Mesenteric fat pad (tissue), 1 donor: Measurements from ENCODE around the gene VAV3. TPM values are rescaled to one million over a fixed set of nuclear protein-coding genes. Genes with fewer than 3 reads are reported as not detected.

Experiments
- DNase-seq: peaks from one replicate; pipeline ENCODE4 v3.0.0-alpha.2; 2020; ENCODE audit warnings: low spot score
- total RNA-seq: library from RNA; stranded (reverse); fragmentation: NEBNext Ultra II Directional; extraction: Animal tissue kit (Norgen Biotek cat#: 25700); gene quantifications from one replicate; pipeline ENCODE4 v1.2.1, GENCODE V29; 2021
- donor health status: DM: yes; HTN: yes; CAD: no.

VAV3 gene
- total RNA-seq, 1 donor from 2014 or later = 11.4 TPM

- no peak for DNase-seq
Observed at GRCh38 chr1:107975851-107976250, 10.9 kb upstream of the VAV3 start.

- DNase-seq = no peak
Observed at GRCh38 chr1:107974090-107974489, 9.1 kb upstream of the VAV3 start.

DNA sequence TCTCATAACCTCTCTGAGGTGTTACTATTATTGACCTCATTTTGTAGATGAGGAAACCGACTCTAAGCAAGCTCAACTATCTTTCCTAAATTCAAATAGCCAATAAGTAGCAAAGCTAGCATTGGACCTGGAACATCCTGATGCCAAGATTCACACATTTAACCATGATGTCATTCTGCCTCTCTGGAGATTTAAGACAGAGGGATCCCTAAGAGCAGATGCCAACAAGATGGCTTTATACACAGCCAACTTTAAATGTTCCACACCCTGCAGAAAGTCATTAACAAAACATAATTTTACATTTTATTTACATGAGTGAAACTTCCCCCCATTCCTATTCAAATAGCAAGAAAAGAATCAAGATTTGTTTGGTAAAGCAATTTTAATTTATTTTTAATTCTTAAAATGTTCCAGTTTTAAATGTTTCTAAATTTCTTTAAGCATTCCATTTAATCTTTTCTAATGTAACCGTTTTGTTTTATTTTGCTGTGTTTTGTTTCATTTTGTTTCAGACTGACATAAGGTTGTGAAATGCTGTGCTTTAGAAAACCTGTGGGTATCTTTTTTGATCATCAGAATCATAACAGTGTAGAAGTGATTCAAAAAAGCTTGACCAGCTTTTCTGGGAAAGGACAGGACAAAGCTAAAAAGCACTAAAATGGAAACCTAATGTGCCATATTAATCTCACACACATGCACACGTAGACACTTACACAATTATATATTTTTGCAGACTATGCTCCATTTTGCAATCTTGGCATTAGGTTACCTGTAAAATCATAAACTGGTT, 7.6 kb upstream of the VAV3 start:
- DNase-seq = no peak

DNA sequence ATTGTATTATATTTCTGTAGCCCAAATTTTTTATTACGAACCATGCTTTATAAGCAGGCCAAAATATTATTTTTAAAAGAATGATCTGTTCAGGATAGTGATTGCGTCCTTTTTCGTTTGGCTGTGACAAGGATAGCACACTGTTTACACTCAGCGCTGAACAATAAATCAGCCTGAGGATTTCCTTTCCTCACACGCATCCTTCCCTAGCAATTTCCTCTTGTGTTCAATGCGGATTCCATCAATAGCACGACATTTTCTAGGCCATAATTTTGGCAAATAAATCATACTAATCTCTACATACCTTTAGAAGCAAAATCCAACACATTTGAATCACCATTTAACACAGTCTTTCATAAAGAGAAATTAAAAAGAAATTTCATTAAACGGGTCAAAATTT, 1.6 kb upstream of the VAV3 start:
- no peak for DNase-seq

DNA sequence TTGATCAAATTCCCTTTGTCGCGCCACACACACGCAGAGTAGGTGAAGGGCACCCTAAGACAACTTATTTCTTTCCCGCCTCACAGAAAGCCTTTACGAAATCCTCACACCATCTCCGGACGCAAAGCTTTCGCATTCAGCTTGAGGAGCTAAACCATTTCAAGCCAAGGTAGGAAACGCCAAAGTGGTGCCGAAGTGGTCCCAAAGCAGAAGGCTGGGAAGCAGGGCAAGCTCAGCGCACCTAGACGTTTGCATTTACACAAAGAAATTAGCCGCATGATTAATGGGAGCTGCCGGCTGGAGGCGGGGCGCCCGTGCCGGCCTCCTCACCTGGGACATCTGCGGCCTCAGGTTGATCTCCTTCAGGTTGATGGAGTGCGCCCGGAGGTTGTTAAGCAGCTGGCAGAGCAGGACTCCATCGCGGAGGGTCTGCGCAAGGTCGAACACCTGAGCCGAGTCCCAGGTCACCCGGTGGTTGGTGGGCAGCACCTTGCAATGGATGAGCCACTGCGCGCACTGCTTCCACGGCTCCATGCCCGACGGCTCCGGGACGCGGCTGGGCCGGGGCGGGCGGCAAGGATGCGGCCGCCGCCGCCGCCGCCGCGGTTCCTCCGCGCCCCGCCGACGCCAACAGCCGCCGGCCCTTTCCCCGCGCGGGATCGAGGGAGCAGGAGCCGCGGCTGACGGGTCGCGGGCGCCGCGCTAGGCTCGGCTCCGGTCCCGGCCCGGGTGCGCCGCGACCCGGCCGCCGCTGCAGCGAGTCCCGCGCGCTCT, 457 bp downstream of the VAV3 start:
- no peak for DNase-seq

DNA sequence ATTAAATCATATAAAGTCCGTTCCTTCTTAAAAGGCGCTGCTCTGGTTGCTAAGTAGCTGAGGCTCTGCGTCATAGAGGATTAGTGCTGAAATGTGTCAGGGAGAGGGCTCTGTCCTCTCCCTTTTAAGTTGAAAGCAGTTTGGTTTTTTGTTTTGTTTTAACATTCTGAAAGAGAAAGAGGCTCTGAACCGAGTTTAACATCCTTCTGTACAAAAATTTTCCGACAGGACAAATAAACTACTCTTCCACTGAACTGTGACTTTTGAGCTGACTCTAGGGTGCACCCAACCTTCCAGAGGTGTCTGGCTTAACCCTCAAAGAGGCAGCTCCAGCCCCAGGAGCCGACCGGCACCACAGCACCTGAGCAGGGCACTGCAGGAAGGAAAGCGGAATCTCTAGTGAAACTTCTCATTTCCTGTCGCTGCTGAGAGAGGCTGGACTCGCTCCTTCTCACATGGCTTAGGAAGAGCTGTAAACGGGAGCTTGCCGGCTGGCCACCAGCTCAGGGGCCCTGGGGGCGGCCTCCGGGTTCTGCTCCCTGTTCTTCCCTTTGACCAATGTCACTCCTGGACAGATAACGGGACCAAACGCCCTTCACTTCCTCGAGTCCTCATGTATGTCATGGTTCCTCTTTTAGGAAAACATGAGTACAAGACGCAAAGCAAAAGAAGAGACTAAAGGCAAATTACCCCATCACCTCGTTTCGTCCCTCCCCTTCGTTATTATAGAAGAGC, 1.2 kb downstream of the VAV3 start:
- DNase-seq = peak; percentile 88

GRCh38 chr1:107963008-107963407, 2.0 kb downstream of the VAV3 start:
- no peak for DNase-seq

DNA sequence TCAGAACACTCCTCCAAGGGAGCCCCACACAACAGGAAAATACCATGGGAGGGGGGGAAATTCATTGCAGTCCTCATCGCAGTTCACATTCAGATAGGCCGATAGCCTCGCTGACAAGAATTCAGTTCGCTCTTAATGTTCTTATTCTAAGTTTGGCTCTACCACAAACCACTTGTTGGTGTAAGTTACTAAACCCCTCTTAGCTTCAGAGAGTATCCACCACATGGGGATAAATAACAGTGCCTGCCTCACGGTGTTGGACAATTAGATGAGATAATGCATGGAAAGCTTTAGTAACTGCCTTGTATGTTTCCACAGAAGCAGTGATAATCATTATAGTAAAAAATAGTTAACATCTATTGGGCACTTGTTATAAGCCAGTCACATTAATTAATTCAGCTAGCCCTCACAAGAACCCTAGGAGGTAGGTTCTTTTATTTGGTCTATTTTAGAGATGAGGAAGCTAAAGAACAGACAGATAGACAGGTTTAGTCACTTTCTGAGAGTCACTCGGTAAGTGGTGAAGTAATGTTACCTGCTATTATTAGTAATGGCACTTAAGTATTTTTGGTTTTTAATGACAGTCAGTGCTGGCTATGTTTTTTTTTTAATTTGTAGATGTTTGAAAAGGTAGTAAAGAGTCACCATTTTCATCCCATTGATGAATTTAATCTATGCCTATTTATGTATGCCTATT, 10.1 kb downstream of the VAV3 start:
- no peak for DNase-seq

- DNase-seq = no peak
Observed at GRCh38 chr1:107954126-107954525, 10.9 kb downstream of the VAV3 start.

DNA sequence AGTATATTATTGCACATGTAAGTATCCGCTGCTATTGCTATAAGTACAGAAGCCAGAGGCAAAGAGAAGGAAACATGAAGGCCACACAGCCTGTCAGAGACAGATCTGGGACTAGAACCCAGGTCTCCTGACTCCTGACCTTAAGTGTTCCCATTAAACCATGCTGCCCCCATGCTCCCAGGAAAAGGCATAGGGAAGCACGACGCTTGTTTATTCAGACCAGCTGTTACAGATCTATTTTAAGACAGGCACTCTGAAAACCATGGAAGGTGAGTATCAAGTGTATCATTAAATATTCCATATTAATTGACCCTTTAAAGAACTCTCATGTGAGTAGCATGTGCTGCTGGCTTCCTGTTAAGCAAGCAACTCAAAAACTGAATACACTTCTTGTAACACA, 11.4 kb downstream of the VAV3 start:
- DNase-seq = no peak

GRCh38 chr1:107952989-107953388, 12.0 kb downstream of the VAV3 start:
- no peak for DNase-seq

DNA sequence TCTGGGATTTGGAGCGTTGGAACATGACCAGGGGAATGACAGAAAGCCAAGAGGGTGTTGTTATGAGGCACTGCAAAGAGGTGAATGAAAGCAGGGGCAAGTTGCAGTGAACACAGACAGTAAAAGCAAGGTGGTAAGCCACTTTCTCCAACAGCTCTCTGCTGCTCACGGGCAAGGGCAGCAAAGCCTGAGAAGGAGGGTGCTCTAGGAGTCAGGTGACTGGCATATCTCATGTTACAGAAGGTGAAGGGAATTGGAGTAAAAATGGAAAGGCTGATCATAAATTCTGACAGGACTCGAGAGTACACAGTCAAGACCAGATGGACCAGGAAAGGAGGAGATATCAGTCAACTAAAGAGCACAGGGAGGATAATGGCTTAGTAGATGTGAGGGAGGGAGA, 14.5 kb downstream of the VAV3 start:
- DNase-seq = no peak

DNA sequence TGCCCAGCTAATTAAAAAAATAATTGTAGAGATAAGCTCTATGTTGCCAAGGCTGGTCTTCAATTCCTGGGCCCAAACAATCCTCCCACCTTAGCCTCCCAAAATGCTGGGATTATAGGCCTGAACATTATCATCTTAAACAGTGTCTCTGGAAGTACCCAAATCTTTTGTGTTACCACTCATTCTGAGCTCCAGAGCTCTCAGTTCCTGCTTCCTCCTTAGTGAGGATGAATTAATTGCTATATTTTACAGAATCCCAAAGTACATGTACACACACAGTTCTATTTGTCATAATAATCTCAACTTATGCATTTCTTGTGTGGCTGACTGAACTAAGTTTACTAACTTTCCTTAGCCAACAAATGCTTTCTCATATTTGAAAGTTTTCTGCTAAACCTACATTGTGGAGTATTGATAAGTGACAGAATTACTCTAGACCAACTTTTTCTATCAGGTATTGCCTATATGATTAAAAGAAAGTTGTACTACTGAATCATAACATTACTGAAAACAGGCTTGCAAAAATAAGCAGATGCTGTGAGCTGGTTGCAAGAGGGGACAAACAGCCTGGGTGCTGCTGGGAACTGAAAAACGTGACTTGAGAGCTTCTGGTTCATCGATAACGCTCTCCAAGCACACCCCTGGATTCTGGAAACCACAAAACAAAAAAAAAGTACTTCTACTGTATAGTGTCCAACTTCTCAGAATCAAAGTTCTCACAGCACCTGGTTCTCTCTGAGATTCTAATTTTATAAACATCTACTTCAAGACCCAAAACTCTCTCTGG, 15.3 kb downstream of the VAV3 start:
- no peak for DNase-seq

DNA sequence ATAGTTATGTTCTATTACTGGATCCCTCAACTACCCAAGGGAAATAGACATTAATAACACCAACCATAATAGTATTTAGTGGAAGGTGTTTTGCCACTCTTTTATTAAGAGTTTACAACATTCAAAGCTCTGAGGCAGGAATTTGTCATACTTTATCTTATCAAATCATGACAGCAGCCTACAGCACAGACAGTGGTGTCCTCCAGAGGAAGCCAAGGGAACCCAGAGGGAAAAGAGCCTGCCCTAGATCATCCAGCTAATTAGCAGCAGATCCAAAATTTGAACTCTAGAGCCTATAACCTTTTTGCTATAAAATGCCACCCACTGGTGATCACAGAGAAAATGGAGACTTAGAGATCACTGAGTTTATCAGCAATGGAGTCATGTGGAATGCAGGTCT, 18.2 kb downstream of the VAV3 start:
- DNase-seq = no peak

DNA sequence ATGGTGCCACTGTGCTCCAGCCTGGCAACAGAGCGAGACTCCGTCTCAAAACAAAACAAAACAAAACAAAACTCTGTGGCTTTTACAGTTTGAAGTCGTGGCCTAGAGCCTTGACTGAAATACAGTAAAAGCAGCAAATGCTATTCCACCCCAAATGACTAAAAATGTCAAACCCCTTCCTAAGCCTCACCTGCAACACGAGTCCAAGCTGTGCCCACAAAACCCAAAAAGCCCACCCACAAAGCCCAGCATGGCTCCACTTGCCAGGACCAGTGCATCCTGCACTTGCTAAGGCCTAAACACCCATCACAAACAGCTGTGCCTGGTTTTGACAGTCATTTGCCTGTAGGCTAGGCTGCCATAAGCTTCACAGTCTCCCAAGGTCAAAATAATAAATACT, 21.3 kb downstream of the VAV3 start:
- no peak for DNase-seq

DNA sequence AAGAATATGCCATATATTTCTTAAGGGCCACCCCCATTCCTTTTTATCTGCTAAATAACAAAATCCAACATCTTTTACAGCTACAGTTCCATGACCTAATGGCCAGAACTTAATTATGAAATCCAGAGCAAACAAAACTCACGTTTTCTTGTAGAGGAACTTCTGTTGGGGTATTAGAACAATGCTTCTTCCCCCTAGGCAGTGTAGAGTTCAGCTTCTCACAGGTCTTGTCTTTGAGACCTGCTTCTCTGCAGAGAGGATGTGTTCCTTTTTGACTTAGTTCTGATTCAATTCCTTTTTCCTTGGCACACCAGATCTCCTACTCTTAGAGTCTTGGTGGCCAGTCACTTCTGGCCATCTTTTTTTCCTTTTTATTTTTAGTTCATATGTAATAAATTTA, 22.2 kb downstream of the VAV3 start:
- no peak for DNase-seq

DNA sequence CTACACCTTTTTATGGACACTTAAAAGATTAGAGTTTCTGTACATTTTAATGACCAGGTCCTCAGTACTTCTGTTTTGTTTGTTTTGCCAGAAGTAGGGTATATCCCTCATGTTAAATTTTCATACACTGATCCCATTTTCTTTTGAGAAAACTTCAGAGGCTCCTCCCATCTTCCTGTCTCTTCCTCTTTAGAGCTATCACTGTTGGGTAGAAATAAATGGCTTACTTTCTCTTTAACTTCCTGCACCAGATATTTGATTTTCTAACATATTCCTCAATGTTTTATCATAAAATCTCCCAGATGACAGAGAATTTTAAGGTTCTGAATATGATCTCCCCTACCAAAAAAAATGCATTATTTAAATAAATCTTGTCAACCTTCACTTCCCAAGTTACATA, 23.4 kb downstream of the VAV3 start:
- no peak for DNase-seq

- DNase-seq = no peak
Observed at GRCh38 chr1:107941123-107941522, 23.9 kb downstream of the VAV3 start.

DNA sequence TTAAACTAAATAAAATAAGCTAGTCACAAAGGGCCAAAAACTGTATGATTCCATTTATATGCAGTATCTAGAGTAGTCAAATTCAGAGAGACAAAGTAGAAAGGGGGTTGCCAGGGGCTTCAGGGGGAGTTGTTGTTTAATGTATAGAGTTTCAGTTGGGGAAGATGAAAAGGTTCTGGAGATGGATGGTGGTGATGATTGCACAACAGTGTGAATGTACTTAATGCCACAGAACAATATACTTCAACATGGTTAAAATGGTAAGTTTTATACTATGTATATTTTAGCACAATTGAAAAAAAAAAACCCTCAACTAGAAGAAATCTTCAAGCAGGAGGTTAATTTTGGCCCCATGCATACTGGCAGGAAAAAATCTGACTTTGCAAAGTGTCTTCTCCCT, 24.3 kb downstream of the VAV3 start:
- no peak for DNase-seq

DNA sequence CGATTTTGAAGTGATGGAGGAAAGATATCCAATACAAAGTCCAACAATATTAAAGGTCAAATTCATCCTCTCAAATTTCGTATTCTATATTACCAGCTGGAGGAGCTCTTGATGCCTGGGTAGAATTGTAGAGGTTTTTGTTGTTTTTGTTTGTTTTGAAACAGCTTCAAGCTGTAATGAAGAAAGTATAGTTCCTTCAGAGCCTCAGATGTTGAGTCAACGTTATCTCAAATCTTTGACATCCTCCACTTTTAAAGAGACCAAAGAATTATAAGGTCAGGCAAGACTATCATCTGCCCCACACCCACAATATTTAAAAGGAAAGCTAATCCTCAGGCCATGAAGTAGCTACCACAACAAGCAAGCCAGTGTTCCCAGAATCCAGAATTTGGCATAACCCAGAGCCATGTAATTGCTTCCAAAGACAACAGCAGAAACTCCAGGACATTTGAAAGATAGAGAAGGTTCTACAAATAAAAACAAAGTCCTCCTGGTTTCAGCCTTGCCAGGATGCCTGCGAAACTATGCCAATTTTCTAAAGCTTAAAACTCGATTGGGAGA, 24.9 kb downstream of the VAV3 start:
- no peak for DNase-seq
